ENCODE results near the gene FUT4. TPM values are rescaled to one million over a fixed set of nuclear protein-coding genes. Genes with fewer than 3 reads are reported as not detected.

Gene FUT4
- polyA plus RNA-seq, 1 experiment = 1.9 TPM

GRCh38 chr11:94533206-94533605 lies 10.5 kb upstream of the FUT4 start:
- Histone ChIP-seq H3K27me3 (ENCODE audit: control insufficient read depth, insufficient read depth, low read length) (no peaks in the 10 kb centered on the region; the same call in 1 of the 2 replicates), H3K4me3 (ENCODE audit: low read depth, low read length) (no peak overlapping the region), H3K36me3 (ENCODE audit: control insufficient read depth, insufficient read depth, low read length) (no peaks in the 10 kb centered on the region)
- ChIA-PET POLR2A (no interaction called here), CTCF (interaction anchor here (0.5 to 3.0 kb wide), 4 partner anchors 12 to 1117 kb away, joined by 3 to 12 read pairs (median 3); no protein-coding TSS in a partner anchor)
- TF ChIP-seq, protein P1, sequence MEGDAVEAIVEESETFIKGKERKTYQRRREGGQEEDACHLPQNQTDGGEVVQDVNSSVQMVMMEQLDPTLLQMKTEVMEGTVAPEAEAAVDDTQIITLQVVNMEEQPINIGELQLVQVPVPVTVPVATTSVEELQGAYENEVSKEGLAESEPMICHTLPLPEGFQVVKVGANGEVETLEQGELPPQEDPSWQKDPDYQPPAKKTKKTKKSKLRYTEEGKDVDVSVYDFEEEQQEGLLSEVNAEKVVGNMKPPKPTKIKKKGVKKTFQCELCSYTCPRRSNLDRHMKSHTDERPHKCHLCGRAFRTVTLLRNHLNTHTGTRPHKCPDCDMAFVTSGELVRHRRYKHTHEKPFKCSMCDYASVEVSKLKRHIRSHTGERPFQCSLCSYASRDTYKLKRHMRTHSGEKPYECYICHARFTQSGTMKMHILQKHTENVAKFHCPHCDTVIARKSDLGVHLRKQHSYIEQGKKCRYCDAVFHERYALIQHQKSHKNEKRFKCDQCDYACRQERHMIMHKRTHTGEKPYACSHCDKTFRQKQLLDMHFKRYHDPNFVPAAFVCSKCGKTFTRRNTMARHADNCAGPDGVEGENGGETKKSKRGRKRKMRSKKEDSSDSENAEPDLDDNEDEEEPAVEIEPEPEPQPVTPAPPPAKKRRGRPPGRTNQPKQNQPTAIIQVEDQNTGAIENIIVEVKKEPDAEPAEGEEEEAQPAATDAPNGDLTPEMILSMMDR (IDR thresholded peaks at IDR 0.05; ENCODE audit: insufficient read depth, low read depth, low read length) = no peak
- no peak for DNase-seq (ENCODE audit: low read depth)

- DNase-seq (ENCODE audit: low read depth) = no peak
- Histone ChIP-seq H3K27me3 (ENCODE audit: control insufficient read depth, insufficient read depth, low read length) (no peaks in the 10 kb centered on the region; the same call in 1 of the 2 replicates), H3K36me3 (ENCODE audit: control insufficient read depth, insufficient read depth, low read length) (no peaks in the 10 kb centered on the region), H3K4me3 (ENCODE audit: low read depth, low read length) (no peak overlapping the region)
- TF ChIP-seq, protein P1 (IDR thresholded peaks at IDR 0.05; ENCODE audit: insufficient read depth, low read depth, low read length) = no peak
- ChIA-PET CTCF (interaction anchor here (1.6 to 3.0 kb wide), 2 partner anchors 11 to 13 kb away, joined by 9 to 12 read pairs; no protein-coding TSS in a partner anchor), POLR2A (no interaction called here)
Observed at GRCh38 chr11:94533696-94534630, 9.8 kb upstream of the FUT4 start.

GRCh38 chr11:94536386-94536785 lies 7.3 kb upstream of the FUT4 start:
- DNase-seq (ENCODE audit: low read depth) = no peak
- TF ChIP-seq, protein P1 (IDR thresholded peaks at IDR 0.05; ENCODE audit: insufficient read depth, low read depth, low read length) = no peak
- H3K4me3 ChIP-seq (ENCODE audit: low read depth, low read length) = no peak overlapping the region
- ChIA-PET POLR2A (no interaction called here), CTCF (interaction anchor here (0.8 to 1.1 kb wide), 3 partner anchors 10 to 17 kb away, joined by 3 read pairs; no protein-coding TSS in a partner anchor)
- H3K36me3 ChIP-seq (ENCODE audit: control insufficient read depth, insufficient read depth, low read length) = no peaks in the 10 kb centered on the region
- H3K27me3 ChIP-seq (ENCODE audit: control insufficient read depth, insufficient read depth, low read length) = no peaks in the 10 kb centered on the region; the same call in 1 of the 2 replicates

- POLR2A ChIA-PET = no interaction called here
- TF ChIP-seq, protein P1 (IDR thresholded peaks at IDR 0.05; ENCODE audit: insufficient read depth, low read depth, low read length) = no peak
- Histone ChIP-seq H3K36me3 (ENCODE audit: control insufficient read depth, insufficient read depth, low read length) (no peaks in the 10 kb centered on the region), H3K4me3 (ENCODE audit: low read depth, low read length) (no peak overlapping the region), H3K27me3 (ENCODE audit: control insufficient read depth, insufficient read depth, low read length) (no peaks in the 10 kb centered on the region; the same call in 1 of the 2 replicates)
- DNase-seq (ENCODE audit: low read depth) = peak; percentile 25
- CTCF ChIA-PET = interaction anchor here (0.7 to 1.1 kb wide), 4 partner anchors 10 to 31 kb away, joined by 3 read pairs; no protein-coding TSS in a partner anchor
Observed at GRCh38 chr11:94537031-94537600, 6.6 kb upstream of the FUT4 start.

- Histone ChIP-seq H3K36me3 (ENCODE audit: control insufficient read depth, insufficient read depth, low read length) (no peaks in the 10 kb centered on the region), H3K27me3 (ENCODE audit: control insufficient read depth, insufficient read depth, low read length) (no peaks in the 10 kb centered on the region; the same call in 1 of the 2 replicates), H3K4me3 (ENCODE audit: low read depth, low read length) (no peak overlapping the region)
- DNase-seq (ENCODE audit: low read depth) = no peak
- TF ChIP-seq, protein P1 (IDR thresholded peaks at IDR 0.05; ENCODE audit: insufficient read depth, low read depth, low read length) = no peak
- ChIA-PET CTCF (interaction anchor here (0.8 to 1.0 kb wide), 2 partner anchors 16 to 18 kb away, joined by 3 to 5 read pairs; no protein-coding TSS in a partner anchor), POLR2A (no interaction called here)
Observed at GRCh38 chr11:94539420-94539819, 4.3 kb upstream of the FUT4 start.
